Measurements from ENCODE around the gene CARMIL3. TPM values are rescaled to one million over a fixed set of nuclear protein-coding genes. Genes with fewer than 3 reads are reported as not detected.
A peak's percentile ranks its signal among the peaks of the same experiment; 100 is the strongest.

CARMIL3 gene
- total RNA-seq, 6 experiments from 2014 or later: 0.18 to 1.9 (median 0.29) TPM

- no peak for TF ChIP-seq POLR2A (IDR thresholded peaks at IDR 0.05)
- TF ChIP-seq, protein P1, sequence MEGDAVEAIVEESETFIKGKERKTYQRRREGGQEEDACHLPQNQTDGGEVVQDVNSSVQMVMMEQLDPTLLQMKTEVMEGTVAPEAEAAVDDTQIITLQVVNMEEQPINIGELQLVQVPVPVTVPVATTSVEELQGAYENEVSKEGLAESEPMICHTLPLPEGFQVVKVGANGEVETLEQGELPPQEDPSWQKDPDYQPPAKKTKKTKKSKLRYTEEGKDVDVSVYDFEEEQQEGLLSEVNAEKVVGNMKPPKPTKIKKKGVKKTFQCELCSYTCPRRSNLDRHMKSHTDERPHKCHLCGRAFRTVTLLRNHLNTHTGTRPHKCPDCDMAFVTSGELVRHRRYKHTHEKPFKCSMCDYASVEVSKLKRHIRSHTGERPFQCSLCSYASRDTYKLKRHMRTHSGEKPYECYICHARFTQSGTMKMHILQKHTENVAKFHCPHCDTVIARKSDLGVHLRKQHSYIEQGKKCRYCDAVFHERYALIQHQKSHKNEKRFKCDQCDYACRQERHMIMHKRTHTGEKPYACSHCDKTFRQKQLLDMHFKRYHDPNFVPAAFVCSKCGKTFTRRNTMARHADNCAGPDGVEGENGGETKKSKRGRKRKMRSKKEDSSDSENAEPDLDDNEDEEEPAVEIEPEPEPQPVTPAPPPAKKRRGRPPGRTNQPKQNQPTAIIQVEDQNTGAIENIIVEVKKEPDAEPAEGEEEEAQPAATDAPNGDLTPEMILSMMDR (IDR thresholded peaks at IDR 0.05): no peak
- Histone ChIP-seq H3K4me1 (peaks cover 0 to 42% (median 18%) of the 10 kb centered on the region in 4 donors), H3K9me3 (no peaks in the 10 kb centered on the region), H3K27ac (no peak overlapping the region), H3K36me3 (no peaks in the 10 kb centered on the region), H3K27me3 (no peaks in the 10 kb centered on the region), H3K4me3 (no peak overlapping the region)
- peak in 1 of 3 donors; percentile 44 for DNase-seq
- ATAC-seq: no peak
- WGBS (ENCODE audit: insufficient coverage, low coverage, low lambda C conversion rate, missing lambda C conversion rate): 82% methylated on average over 13 of the region's 26 CpGs
- intact Hi-C loops (cut with DNase I): no loop called here
These were observed 21.4 kb downstream of the CARMIL3 start for GRCh38 chr14:24072881-24073877.

DNA sequence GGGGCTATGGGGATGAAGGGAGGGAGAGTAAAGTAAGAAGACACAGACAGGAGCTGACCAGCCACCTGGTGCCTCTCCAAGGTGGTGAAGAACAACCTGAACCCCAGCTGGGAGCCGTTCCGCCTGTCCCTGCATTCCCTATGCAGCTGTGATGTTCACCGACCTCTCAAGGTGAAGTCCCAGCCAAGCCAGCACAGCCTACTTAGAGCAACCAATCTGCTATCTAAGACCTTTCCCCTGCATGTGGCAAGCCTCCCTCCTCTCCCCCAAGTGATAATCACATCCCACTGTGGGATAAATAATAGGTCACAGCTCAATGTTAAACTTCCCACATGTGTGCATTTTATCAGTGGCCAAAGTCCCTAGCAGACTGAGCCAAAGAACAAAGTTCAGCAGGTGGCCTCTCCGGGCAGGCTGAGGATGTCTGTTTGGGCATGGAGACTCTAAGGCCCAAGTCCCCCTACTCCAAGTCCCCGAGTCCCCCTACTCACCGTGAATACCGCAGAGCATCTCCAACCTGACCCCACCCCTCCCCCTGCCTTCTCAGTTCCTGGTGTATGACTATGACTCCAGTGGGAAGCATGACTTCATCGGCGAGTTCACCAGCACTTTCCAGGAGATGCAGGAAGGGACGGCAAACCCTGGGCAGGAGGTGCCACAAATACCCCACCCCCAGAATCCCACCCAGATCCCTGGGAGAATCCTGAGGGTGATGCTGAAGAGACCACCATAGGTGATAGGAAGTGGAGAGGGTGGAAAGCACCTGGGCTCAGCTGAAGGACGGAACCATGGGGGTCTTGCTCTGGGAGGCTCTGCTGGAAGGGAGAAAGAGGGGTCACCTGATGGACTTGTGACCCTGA is 23.0 kb downstream of the CARMIL3 start:
- intact Hi-C loops (cut with DNase I): no loop called here
- WGBS (ENCODE audit: insufficient coverage, low coverage, low lambda C conversion rate, missing lambda C conversion rate): 43% methylated on average over 7 of the region's 11 CpGs
- H3K27me3 ChIP-seq: no peaks in the 10 kb centered on the region
- TF ChIP-seq, protein P1 (IDR thresholded peaks at IDR 0.05): no peak
- no peak for TF ChIP-seq POLR2A (IDR thresholded peaks at IDR 0.05)
- ATAC-seq (peak; percentile 85 to 89 (median 87)), DNase-seq (peak; percentile 50 to 89 (median 82))
- peak overlapping the region in 2 of 3 donors; percentile 50 to 66 for H3K27ac ChIP-seq
- H3K4me1 ChIP-seq: peaks cover 0 to 36% (median 18%) of the 10 kb centered on the region in 4 donors
- no peak overlapping the region for H3K4me3 ChIP-seq
- no peaks in the 10 kb centered on the region for H3K9me3 ChIP-seq
- H3K36me3 ChIP-seq: no peaks in the 10 kb centered on the region

GRCh38 chr14:24075485-24076301 is 23.9 kb downstream of the CARMIL3 start:
- no peak overlapping the region for H3K4me3 ChIP-seq

More at GRCh38 chr14:24075485-24076301, 23.9 kb downstream of the CARMIL3 start:
- intact Hi-C loops (cut with DNase I): no loop called here
- peak overlapping the region in 2 of 3 donors; percentile 14 to 50 for H3K27ac ChIP-seq
- peaks cover 0 to 39% (median 20%) of the 10 kb centered on the region in 4 donors for H3K4me1 ChIP-seq
- no peaks in the 10 kb centered on the region for H3K9me3 ChIP-seq
- 48% methylated on average over 3 of the region's 11 CpGs for WGBS (ENCODE audit: insufficient coverage, low coverage, low lambda C conversion rate, missing lambda C conversion rate)
- no peaks in the 10 kb centered on the region for H3K27me3 ChIP-seq
- ATAC-seq: no peak
- no peaks in the 10 kb centered on the region for H3K36me3 ChIP-seq
- no peak for DNase-seq
- TF ChIP-seq, protein P1 (IDR thresholded peaks at IDR 0.05): no peak
- no peak for TF ChIP-seq POLR2A (IDR thresholded peaks at IDR 0.05)

Measured in right lobe of liver (tissue), 6 donors.